ENCODE data around the gene ZNF564. TPM values are rescaled to one million over a fixed set of nuclear protein-coding genes. Genes with fewer than 3 reads are reported as not detected.

ZNF564 gene
- total RNA-seq, 1 donor from 2014 or later = 23.6 TPM

DNA sequence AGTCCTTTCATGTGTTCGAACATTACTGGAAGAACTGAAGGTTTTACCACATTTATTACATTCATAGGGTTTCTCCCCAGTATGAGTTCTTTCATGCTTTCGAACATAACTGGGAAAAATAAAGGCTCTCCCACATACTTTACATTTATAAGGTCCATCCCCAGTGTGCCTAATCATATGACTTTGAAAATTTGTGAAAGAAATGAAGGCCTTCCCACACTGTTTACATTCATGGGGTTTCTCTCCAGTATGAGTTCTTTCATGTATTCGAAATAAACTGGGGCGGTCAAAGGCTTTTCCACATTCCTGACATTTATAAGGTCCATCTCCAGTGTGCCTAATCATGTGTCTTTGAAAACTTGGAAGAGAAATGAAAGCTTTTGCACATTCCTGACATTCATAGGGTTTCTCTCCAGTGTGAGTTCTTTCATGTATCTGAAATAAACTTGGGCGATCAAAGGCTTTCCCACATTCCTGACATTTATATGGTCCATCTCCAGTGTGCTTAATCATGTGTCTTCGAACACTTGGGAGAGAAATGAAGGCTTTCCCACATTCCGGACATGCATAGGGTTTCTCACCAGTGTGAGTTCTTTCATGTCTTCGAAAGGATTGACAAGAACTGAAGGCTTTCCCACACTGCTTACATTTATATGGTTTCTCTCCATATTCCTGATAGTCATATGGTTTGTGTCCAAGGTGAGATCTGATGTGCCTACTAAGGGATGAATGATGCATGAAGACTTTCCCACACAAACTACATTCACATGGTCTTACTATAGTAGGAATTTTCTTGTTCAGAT, 24.0 kb downstream of the ZNF564 start:
- no peak overlapping the region for H3K27ac Mint-ChIP-seq
- peaks cover 87% of the 10 kb centered on the region for H3K36me3 Mint-ChIP-seq
- no peak for DNase-seq (ENCODE audit: low spot score in 2 of 2, unreplicated experiment in 2 of 2)
- no peak overlapping the region for H3K4me3 Mint-ChIP-seq
- no peaks in the 10 kb centered on the region for H3K27me3 Mint-ChIP-seq (ENCODE audit: low read depth)
- TF ChIP-seq, protein P1, sequence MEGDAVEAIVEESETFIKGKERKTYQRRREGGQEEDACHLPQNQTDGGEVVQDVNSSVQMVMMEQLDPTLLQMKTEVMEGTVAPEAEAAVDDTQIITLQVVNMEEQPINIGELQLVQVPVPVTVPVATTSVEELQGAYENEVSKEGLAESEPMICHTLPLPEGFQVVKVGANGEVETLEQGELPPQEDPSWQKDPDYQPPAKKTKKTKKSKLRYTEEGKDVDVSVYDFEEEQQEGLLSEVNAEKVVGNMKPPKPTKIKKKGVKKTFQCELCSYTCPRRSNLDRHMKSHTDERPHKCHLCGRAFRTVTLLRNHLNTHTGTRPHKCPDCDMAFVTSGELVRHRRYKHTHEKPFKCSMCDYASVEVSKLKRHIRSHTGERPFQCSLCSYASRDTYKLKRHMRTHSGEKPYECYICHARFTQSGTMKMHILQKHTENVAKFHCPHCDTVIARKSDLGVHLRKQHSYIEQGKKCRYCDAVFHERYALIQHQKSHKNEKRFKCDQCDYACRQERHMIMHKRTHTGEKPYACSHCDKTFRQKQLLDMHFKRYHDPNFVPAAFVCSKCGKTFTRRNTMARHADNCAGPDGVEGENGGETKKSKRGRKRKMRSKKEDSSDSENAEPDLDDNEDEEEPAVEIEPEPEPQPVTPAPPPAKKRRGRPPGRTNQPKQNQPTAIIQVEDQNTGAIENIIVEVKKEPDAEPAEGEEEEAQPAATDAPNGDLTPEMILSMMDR (IDR thresholded peaks at IDR 0.05; ENCODE audit: unreplicated experiment) = no peak
- H3K4me1 Mint-ChIP-seq = no peaks in the 10 kb centered on the region
- H3K9me3 Mint-ChIP-seq = peaks cover 67% of the 10 kb centered on the region

DNA sequence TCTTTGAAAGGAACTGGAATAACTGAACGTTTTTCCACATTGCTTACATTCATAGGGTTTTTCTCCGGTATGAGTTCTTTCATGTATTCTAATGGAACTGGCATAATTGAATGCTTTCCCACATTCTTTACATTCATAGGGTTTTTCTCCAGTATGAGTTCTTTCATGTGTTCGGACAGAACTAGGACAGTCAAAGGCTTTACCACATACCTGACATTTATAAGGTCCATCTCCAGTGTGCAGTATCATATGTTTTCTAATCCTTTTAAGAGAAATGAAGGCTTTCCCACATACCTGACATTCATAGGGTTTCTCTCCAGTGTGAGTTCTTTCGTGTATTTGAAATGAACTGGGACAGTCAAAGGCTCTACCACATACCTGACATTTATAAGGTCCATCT, 24.7 kb downstream of the ZNF564 start:
- Mint-ChIP-seq H3K4me1 (no peaks in the 10 kb centered on the region), H3K36me3 (peaks cover 88% of the 10 kb centered on the region), H3K9me3 (peaks cover 69% of the 10 kb centered on the region), H3K27ac (no peak overlapping the region), H3K4me3 (no peak overlapping the region), H3K27me3 (ENCODE audit: low read depth) (no peaks in the 10 kb centered on the region)
- DNase-seq (ENCODE audit: low spot score in 2 of 2, unreplicated experiment in 2 of 2) = no peak
- TF ChIP-seq, protein P1 (IDR thresholded peaks at IDR 0.05; ENCODE audit: unreplicated experiment) = no peak

DNA sequence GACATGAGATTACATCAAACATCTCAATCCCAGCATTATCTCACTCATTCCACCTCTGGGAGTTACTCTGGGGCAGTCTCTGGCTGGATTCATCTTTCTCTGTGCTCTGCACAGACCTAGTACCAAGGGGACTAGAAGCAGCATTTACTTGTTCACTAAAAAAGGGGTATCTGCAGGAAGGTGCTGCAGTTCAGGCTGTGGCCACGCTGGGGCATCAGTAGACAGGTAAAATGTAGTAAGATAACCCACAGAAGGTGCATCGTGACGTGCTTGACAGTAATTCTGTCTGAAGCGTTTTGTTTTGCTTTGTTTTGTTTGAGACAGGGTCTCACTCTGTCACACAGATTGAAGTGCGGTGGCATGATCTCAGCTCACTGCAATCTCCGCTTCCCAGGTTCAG, 29.3 kb downstream of the ZNF564 start:
- TF ChIP-seq, protein P1 (IDR thresholded peaks at IDR 0.05; ENCODE audit: unreplicated experiment) = no peak
- Mint-ChIP-seq H3K9me3 (peaks cover 62% of the 10 kb centered on the region), H3K4me3 (no peak overlapping the region), H3K27ac (no peak overlapping the region), H3K27me3 (ENCODE audit: low read depth) (no peaks in the 10 kb centered on the region), H3K36me3 (peaks cover 69% of the 10 kb centered on the region), H3K4me1 (no peaks in the 10 kb centered on the region)
- DNase-seq (ENCODE audit: low spot score in 2 of 2, unreplicated experiment in 2 of 2) = no peak

DNA sequence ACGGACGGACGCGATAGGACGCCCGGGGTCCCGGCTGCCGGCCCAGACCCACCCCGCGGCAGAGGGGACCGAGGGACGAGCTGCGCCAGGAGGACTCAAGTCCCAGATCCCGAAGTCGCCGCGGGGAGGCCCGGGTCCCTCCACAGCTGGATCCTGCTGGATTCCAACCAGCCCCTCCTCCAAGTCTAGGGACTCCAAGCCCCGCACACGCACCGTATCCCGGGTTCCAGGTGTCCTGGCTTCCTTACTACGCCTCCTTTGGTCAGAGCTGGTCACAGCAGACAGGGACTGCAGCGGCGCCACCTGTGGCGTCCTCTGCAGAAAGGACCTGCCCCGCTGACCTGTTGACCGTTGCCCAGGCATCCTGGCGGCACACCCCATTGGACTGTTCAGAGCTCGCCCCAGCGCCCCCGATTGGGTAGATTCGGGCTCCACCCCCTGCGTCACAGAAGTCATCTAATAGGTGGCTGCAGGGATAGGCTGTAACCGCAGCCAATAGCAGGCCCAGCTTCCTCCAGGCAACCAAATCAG, 37.7 kb downstream of the ZNF564 start:
- no peaks in the 10 kb centered on the region for H3K4me1 Mint-ChIP-seq
- peaks cover 39% of the 10 kb centered on the region for H3K36me3 Mint-ChIP-seq
- no peak for DNase-seq (ENCODE audit: low spot score in 2 of 2, unreplicated experiment in 2 of 2)
- H3K9me3 Mint-ChIP-seq = peaks cover 42% of the 10 kb centered on the region
- TF ChIP-seq, protein P1 (IDR thresholded peaks at IDR 0.05; ENCODE audit: unreplicated experiment) = no peak
- H3K4me3 Mint-ChIP-seq = no peak overlapping the region
- H3K27ac Mint-ChIP-seq = no peak overlapping the region
- no peaks in the 10 kb centered on the region for H3K27me3 Mint-ChIP-seq (ENCODE audit: low read depth)

DNA sequence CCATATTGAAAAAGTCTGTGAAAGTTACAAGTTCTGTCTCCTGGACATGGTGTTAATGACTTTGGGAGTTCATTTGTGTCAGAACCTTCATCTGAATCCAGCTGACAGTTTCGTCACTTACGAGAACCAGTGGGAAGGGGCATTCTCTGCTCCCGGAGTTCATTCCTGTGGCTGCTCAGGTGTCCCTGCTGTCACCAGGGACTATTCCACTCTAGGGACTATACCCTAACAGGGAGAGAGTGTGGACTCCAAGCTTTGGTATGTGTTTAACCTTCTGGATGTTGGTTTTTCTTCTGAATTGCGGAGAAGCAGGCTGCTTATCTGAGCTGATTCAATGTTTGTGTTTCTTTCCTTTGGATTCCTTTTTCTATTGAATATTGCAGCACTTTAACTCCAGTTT, 54.2 kb downstream of the ZNF564 start:
- TF ChIP-seq, protein P1 (IDR thresholded peaks at IDR 0.05; ENCODE audit: unreplicated experiment) = no peak
- Mint-ChIP-seq H3K36me3 (no peaks in the 10 kb centered on the region), H3K27me3 (ENCODE audit: low read depth) (no peaks in the 10 kb centered on the region), H3K9me3 (peaks cover 5% of the 10 kb centered on the region), H3K4me3 (no peak overlapping the region), H3K27ac (no peak overlapping the region), H3K4me1 (peaks cover 9% of the 10 kb centered on the region)
- no peak for DNase-seq (ENCODE audit: low spot score in 2 of 2, unreplicated experiment in 2 of 2)
